ENCODE results near the gene CAMTA2.
A peak's percentile ranks its signal among the peaks of the same experiment; 100 is the strongest.

Gene CAMTA2

GRCh38 chr17:4980644-4981216, 6.7 kb downstream of the CAMTA2 start:
- peak; percentile 68 for TF ChIP-seq CTCF (IDR thresholded peaks at IDR 0.05)

- TF ChIP-seq CTCF (IDR thresholded peaks at IDR 0.05), result no peak
Measured at GRCh38 chr17:4978726-4979125, 8.7 kb downstream of the CAMTA2 start.

- TF ChIP-seq CTCF (IDR thresholded peaks at IDR 0.05), result no peak
Measured at GRCh38 chr17:4974115-4974670, 13.3 kb downstream of the CAMTA2 start.

GRCh38 chr17:4973256-4974114, 14.0 kb downstream of the CAMTA2 start:
- TF ChIP-seq CTCF (IDR thresholded peaks at IDR 0.05), result no peak

- TF ChIP-seq CTCF (IDR thresholded peaks at IDR 0.05), result no peak
Measured at GRCh38 chr17:4972752-4973151, 14.7 kb downstream of the CAMTA2 start.

- no peak for TF ChIP-seq CTCF (IDR thresholded peaks at IDR 0.05)
Measured at GRCh38 chr17:4972322-4972721, 15.2 kb downstream of the CAMTA2 start.

GRCh38 chr17:4971826-4972225, 15.6 kb downstream of the CAMTA2 start:
- no peak for TF ChIP-seq CTCF (IDR thresholded peaks at IDR 0.05)

Measured in LNCAP (cell line).